AG10803 (cell line): ENCODE measurements around the gene NINJ1.
"Not testable (repeated sequence)": the region's sequence is repeated elsewhere in the genome, so short reads cannot be mapped to it uniquely, and the experiment has no call there.

Experiments
- DNase-seq: peaks from one replicate; pipeline ENCODE4 v3.0.0; 2010; ENCODE audit warnings: low read depth
- H3K4me3 ChIP-seq: 2 replicates; pipeline ENCODE4 v1.5.1; 2011; ENCODE audit warnings: mild to moderate bottlenecking, low read length, control low read depth
- TF ChIP-seq, protein P1 (sequence below): conservative IDR thresholded peaks from 2 replicates; pipeline ENCODE4 v1.5.1; 2011; ENCODE audit warnings: mild to moderate bottlenecking, low read length, control low read depth, inconsistent platforms

The NINJ1 gene

DNA sequence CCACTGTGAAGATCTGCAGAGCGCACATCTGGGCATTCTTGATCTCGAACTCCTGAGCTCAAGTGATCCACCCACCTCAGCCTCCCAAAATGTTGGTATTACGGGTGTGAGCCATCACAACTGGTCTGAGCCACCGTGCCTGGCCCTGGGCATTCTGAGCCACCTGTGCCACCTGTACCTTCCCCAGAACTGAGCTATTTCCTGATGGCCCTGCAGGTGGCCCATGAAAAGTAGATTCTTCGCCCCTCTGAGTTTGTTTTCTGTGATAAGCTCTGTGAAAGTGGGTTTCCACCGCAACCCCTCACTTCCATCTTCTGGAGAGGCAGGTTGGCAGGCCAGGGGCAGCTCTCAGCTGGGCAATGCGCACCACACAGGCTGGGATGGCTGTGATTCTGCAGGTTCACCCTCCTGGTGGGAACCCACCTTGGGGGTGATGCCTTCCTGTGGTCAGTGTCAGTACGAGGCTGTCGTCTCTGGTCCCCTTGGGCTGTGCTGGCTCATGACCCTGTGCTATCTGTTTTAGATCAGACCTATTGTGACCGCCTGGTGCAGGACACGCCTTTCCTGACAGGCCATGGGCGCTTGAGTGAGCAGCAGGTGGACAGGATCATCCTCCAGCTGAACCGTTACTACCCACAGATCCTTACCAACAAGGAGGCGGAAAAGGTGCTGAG lies 26.8 kb downstream of the NINJ1 start:
- no peak overlapping the region for H3K4me3 ChIP-seq
- TF ChIP-seq, protein P1, sequence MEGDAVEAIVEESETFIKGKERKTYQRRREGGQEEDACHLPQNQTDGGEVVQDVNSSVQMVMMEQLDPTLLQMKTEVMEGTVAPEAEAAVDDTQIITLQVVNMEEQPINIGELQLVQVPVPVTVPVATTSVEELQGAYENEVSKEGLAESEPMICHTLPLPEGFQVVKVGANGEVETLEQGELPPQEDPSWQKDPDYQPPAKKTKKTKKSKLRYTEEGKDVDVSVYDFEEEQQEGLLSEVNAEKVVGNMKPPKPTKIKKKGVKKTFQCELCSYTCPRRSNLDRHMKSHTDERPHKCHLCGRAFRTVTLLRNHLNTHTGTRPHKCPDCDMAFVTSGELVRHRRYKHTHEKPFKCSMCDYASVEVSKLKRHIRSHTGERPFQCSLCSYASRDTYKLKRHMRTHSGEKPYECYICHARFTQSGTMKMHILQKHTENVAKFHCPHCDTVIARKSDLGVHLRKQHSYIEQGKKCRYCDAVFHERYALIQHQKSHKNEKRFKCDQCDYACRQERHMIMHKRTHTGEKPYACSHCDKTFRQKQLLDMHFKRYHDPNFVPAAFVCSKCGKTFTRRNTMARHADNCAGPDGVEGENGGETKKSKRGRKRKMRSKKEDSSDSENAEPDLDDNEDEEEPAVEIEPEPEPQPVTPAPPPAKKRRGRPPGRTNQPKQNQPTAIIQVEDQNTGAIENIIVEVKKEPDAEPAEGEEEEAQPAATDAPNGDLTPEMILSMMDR = no peak
- DNase-seq = no peak

DNA sequence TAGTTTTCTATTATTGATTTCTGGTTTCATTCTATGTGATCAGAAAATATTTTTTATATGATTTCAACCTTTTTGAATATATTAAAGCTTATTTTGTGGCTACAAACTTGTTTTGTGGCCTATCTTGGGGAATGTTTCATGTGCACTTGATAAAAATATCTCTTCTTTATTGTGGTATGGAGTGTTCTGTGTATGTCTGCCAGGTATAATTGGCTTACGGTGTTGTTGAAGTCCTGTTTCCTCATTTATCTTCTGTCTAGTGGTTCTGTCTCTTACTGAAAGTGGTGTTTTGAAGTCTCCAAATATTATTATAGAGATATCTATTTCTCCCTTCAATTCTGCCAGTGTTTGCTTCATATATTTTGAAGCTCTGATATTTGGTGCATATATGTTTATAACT lies 28.4 kb downstream of the NINJ1 start:
- no peak for DNase-seq
- TF ChIP-seq, protein P1 = no peak
- no peak overlapping the region for H3K4me3 ChIP-seq

DNA sequence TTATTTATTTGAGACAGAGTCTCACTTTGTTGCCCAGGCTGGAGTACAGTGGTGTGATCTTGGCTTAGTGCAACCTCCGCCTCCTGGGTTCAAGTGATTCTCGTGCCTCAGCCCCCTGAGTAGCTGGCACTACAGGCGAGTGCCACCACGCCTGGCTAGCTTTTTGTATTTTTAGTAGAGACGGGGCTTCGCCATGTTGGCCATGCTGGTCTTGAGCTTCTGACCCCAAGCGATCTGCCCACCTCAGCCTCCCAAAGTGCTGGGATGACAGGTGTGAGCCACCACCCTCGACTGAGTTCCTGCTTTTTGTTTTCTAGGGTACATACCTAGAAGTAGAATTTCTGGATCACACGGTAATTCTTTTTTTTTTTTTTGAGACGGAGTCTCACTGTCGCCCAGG lies 33.0 kb downstream of the NINJ1 start:
- not testable (repeated sequence) for DNase-seq, H3K4me3 ChIP-seq

DNA sequence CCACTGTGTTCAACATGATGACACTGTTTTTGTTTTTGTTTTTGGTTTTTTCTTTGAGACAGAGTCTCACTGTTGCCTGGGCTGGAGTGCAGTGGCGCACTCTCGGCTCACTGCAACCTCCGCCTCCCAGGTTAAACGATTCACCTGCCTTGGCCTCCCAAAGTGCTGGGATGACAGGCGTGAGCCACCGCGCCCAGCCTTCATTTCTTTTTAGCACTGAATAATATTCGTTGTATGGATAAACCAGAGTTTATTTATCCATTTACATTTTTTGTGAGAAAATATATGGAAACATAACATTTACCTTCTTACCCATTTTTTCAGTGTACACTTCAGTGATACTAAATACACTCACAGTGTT lies 33.8 kb downstream of the NINJ1 start:
- no peak overlapping the region for H3K4me3 ChIP-seq

DNA sequence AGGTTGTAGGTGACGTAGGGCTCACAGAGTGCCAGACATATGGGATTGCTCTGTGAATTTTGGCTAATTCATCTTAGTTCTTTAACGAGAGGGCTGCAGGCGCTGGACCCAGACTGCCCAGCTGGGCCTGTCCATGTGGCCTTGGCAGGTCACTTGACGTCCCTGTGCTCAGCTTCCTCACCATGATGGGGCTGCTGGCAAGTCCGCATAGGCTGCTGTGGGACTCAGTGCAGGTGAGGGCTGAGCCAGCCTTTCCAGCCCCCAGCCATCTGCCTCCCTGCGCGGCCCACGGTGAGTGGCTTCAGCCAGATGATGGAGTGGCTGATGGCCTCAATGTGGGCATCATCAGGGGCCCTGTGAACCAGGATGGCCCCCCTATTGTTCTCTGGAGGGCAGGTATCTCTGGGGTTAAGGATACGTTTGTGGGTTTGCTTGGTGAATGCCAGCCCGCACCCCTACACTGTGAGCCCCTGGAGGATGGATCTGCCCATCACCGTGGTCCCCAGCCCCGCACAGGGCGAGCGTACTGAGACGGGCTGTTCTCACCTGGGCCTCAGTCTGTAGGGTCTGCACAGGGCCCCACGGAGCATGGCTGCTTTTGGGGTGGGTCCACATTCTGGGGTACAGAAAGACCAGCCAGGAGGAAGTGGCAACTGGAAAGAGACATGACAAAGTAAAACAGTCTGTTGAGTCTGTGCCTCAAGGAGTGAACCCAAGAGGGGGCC lies 34.3 kb downstream of the NINJ1 start:
- no peak overlapping the region for H3K4me3 ChIP-seq
- TF ChIP-seq, protein P1 = no peak
- DNase-seq = no peak

More for the DNA sequence above, 33.8 kb downstream of the NINJ1 start:
- DNase-seq = no peak
- TF ChIP-seq, protein P1 = no peak

DNA sequence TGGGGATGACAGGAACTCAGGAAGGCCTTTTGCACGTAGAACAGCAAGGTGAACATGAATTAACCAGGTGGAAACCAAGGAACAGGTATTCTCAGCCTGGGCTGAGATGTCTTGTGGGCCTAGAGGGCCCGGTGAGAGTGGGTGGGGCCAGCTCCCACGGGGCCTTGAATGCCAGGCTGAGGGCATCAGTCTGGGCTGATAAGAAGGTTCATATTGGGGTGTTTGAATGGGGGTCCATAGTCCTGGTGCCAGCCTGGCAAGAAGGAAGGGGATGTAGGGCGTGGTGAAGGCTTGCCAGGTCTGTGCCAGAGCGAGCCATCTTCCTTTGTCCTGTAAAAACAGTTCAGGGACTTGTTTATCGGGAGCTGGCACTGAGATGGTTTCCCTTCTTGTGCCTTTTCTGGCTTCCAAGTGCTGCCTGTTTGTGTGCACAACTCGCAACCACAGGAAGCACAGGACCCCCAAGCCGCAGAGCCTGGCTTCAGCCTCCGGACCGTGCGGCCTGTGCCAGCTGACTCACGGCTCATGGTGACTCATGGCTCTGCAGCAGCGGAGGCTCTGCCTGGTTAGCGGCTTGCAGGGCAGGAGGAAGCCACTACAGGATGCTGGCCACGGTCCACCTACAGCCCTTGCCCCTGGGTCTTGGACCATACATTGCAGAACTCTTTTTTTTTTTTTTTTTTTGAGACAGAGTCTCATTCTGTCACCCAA lies 35.7 kb downstream of the NINJ1 start:
- TF ChIP-seq, protein P1 = no peak
- peak overlapping the region; percentile 77 for H3K4me3 ChIP-seq
- peak; percentile 98 for DNase-seq

DNA sequence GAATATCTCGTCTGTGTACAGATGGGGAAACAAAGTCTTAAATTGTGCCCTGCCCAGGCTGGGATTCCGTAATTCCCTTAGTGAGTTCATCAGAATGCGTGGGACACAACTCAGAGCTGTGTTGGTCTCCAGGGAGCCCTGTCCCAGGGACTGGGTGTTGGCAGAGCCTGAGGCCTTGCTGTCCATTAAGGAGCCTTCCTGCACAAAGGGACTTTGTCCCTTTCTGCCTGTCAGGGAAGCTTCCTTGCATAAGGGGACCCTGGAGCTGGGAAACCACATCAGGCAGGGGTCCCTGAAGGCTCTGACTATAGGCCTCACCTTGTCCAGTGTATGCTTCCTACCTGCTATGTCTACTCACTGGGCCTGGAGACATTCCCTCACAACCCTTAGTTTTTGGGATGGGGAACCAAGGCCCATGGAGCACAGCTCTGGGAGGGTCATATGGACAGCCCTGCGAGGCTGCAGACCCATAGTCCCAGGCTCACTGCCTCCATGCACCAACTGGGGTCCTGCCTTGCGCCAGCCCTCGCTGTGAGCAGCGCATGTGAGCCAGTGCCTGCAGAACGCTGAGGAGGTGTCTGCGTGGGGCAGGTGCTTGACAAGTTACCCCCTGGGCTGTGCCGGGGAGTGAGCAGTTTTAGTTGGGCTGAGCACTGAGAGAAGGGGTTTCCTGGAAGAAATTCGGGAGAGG lies 36.4 kb downstream of the NINJ1 start:
- peak overlapping the region; percentile 77 for H3K4me3 ChIP-seq

More for the DNA sequence above, 36.4 kb downstream of the NINJ1 start:
- DNase-seq = no peak
- TF ChIP-seq, protein P1 = no peak
